GM13976 (cell line): ENCODE results near the gene SHOC2.

ENCODE experiments used
- DNase-seq: peaks from one replicate; pipeline ENCODE4 v3.0.0; 2012; ENCODE audit warnings: low spot score
- in situ Hi-C: fragments of 300-500 bp; cut with MboI; formaldehyde crosslinking; loops from one replicate; pipeline ENCODE4 v1.12.0; 2022; ENCODE audit warnings: low sequenced_read_pairs, mixed read lengths, inconsistent platforms; ENCODE audit not compliant: unreplicated experiment
- TF ChIP-seq, protein P1 (sequence below): IDR thresholded peaks from 2 replicates; pipeline ENCODE4 v1.5.1; 2012; ENCODE audit warnings: borderline replicate concordance, mild to moderate bottlenecking; ENCODE audit not compliant: insufficient read depth; ENCODE audit errors: extremely low read depth, missing control alignments, control extremely low read depth

The SHOC2 gene

DNA sequence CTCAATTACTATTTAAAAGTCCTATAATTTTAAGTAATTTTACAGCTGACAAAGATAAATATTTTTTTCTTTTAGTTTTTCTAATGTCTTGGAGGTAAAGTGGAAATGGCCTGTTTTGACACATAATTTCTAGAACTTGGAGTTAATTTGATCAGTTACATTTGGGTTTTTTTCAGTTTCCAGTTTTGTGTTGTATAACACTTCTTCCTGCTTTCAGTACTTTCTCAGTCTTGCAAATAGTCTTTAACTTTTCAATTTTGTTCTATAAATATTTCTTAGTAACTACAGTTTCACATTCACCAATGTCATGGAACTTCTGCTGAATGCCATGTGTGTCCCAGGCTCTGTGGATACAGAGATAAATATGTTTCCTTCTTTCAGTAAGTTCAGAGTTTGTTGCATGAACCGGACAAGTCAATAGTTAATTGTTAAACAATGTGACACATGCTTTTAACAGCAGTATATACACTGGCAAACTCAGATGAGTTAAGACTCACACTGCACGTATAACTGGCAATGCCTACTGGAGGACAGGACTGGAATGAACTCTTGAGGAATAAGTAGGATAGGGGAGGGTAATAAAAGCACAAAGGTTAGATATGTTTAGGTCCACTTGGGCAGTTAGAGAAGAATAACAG lies 4.6 kb downstream of the SHOC2 start:
- TF ChIP-seq, protein P1, sequence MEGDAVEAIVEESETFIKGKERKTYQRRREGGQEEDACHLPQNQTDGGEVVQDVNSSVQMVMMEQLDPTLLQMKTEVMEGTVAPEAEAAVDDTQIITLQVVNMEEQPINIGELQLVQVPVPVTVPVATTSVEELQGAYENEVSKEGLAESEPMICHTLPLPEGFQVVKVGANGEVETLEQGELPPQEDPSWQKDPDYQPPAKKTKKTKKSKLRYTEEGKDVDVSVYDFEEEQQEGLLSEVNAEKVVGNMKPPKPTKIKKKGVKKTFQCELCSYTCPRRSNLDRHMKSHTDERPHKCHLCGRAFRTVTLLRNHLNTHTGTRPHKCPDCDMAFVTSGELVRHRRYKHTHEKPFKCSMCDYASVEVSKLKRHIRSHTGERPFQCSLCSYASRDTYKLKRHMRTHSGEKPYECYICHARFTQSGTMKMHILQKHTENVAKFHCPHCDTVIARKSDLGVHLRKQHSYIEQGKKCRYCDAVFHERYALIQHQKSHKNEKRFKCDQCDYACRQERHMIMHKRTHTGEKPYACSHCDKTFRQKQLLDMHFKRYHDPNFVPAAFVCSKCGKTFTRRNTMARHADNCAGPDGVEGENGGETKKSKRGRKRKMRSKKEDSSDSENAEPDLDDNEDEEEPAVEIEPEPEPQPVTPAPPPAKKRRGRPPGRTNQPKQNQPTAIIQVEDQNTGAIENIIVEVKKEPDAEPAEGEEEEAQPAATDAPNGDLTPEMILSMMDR: no peak
- DNase-seq: no peak
- in situ Hi-C loops: no loop called here

DNA sequence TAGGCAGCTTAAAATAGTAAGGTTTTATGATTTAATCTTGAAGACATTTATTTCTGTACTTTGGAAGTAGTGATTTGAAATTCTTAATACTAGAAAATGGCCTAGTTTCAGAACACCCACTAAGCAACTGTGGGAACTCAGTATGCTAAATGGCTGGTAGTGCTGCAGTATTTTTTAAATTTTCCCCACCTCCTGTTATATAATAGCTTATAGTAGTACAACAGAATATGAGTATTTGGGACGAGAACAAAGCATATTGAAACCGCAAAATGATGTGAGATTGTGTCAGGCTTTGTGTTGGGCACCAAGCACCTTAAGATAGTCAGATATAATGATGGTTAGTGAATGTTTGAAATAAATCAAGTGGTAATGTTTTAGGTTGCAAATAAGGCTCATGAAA lies 8.1 kb downstream of the SHOC2 start:
- DNase-seq: no peak
- in situ Hi-C loops: no loop called here
- TF ChIP-seq, protein P1: no peak

DNA sequence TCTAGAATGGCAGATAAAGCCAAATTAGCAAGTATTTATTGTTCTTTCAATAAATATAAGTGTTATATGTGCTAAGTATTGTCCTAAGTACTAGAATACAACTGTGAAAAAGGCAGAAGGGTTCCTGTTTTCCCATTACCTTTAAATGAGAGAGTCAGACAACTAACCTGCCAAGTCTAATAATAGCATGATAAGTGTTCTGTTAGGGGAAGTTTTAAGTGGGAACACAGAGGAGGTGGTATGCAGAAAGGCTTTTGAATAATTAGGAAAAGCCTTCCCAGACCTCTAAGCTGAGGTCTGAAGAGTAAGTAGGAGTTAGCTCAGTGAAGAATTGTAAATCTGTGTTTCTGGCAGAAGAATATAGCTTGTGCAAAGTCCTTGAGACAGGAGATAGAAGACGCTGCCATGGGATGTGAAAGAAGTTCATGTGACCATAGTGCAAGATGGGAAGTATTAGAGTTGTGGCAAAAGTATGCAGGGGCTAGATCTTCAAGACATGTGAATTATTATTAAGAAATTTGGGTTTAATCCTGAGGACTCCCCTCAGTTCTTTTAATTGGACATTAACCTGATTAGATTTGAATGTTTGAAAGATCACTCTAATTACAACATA lies 12.5 kb downstream of the SHOC2 start:
- DNase-seq: no peak
- in situ Hi-C loops: no loop called here
- TF ChIP-seq, protein P1: no peak

DNA sequence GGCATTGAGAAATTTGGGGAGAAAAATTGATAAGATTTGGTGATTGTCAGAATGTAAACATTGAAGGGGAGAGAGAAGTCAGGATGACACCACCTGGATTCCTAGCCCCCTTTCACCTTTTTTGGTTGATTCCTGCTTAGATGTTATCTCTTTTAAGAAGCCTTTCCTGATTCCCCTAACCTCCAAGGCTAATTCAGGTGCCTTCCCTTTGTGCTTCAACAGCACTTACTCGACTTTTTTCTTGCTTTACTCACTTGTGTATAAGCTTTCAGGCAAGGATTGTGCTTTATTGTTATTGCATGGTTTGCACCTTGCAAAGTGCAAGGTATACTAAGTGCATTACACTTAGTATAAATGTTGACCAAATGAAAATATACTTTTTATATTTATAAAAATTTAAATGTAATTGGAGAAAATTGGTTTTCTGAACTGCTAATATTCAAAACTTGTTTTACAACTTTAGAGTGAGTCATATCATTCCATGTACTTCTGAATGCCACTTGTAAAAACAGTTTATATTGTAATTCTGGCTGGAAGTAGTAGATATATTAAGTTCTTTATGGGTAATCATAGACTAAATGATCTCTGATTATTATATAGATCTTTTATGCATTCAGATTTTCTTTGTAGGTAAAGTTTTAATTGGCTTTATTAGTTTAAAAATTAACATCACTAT lies 13.2 kb downstream of the SHOC2 start:
- in situ Hi-C loops: no loop called here
- TF ChIP-seq, protein P1: no peak
- DNase-seq: no peak

DNA sequence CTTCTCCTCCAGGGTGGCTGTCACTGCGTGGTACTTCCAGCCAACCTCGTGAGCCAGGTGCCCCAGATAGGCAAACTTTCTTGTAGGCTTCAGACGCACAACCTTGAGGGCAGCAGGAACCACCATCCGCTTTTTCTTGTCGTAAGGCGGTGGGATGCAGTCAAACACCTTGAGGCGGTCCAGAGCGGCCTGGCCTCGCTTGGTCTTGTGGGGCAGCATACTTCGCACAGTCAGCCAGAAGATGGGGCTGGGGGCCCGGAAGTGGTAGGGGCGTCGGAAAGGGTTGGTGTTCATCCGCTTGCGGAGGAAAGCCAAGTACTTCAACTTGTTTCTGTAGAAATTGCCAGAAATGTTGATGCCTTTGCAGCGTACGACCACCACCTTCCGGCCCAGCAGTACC lies 17.4 kb downstream of the SHOC2 start:
- TF ChIP-seq, protein P1: no peak
- in situ Hi-C loops: no loop called here
- DNase-seq: no peak

DNA sequence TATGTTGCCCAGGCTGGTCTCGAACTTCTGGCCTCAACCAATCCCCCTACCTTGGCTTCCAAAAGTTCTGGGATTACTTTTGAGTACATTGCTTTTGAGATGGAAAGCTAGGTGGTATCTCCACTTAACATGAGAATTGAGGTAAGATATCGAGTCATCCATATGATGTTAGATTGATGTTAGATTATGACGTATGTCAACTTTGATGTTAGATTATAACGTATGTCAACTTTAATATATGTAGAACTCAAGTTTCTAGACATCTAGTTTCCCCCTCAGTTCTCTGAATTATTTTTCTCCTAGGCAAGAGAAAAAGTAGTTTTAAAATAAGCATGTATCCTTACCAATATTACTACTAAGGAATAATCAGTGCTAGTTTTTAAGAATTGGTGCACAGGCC lies 20.0 kb downstream of the SHOC2 start:
- DNase-seq: no peak
- TF ChIP-seq, protein P1: no peak
- in situ Hi-C loops: no loop called here
